Measurements from ENCODE around the gene AFM.
A peak's percentile ranks its signal among the peaks of the same experiment; 100 is the strongest.

Gene AFM

GRCh38 chr4:73508651-73509050 is 27.1 kb downstream of the AFM start:
- Histone ChIP-seq H3K36me3 (ENCODE audit: control insufficient read depth, insufficient read depth, low read length) (no peaks in the 10 kb centered on the region), H3K27me3 (ENCODE audit: control insufficient read depth, insufficient read depth, low read length) (no peaks in the 10 kb centered on the region), H3K4me1 (ENCODE audit: control insufficient read depth, insufficient read depth, low read length) (no peaks in the 10 kb centered on the region)

GRCh38 chr4:73518340-73518739 is 36.8 kb downstream of the AFM start:
- no peak overlapping the region for H3K9ac ChIP-seq (ENCODE audit: low read depth, low read length)
- H3K36me3 ChIP-seq (ENCODE audit: control insufficient read depth, insufficient read depth, low read length): no peaks in the 10 kb centered on the region
- peaks cover 13% of the 10 kb centered on the region; the same call in 1 of the 2 replicates for H3K9me3 ChIP-seq (ENCODE audit: control insufficient read depth, insufficient read depth, low read length)
- no peaks in the 10 kb centered on the region for H3K27me3 ChIP-seq (ENCODE audit: control insufficient read depth, insufficient read depth, low read length)
- H3K27ac ChIP-seq (ENCODE audit: low read depth, low read length): no peak overlapping the region
- H3K4me1 ChIP-seq (ENCODE audit: control insufficient read depth, insufficient read depth, low read length): peaks cover 17% of the 10 kb centered on the region
- no peak overlapping the region for H3K4me3 ChIP-seq (ENCODE audit: low read depth, low read length)

More at GRCh38 chr4:73508651-73509050, 27.1 kb downstream of the AFM start:
- no peaks in the 10 kb centered on the region for H3K9me3 ChIP-seq (ENCODE audit: control insufficient read depth, insufficient read depth, low read length)
- no peak overlapping the region for H3K27ac ChIP-seq (ENCODE audit: low read depth, low read length)
- no peak overlapping the region for H3K9ac ChIP-seq (ENCODE audit: low read depth, low read length)
- H3K4me3 ChIP-seq (ENCODE audit: low read depth, low read length): no peak overlapping the region

GRCh38 chr4:73520821-73521220 is 39.3 kb downstream of the AFM start:
- Histone ChIP-seq H3K4me1 (ENCODE audit: control insufficient read depth, insufficient read depth, low read length) (peaks cover 17% of the 10 kb centered on the region), H3K36me3 (ENCODE audit: control insufficient read depth, insufficient read depth, low read length) (no peaks in the 10 kb centered on the region), H3K9me3 (ENCODE audit: control insufficient read depth, insufficient read depth, low read length) (peaks cover 13% of the 10 kb centered on the region; the same call in 1 of the 2 replicates), H3K9ac (ENCODE audit: low read depth, low read length) (peak overlapping the region; percentile 37; the same call in 1 of the 2 replicates), H3K27me3 (ENCODE audit: control insufficient read depth, insufficient read depth, low read length) (no peaks in the 10 kb centered on the region), H3K27ac (ENCODE audit: low read depth, low read length) (peak overlapping the region; percentile 94), H3K4me3 (ENCODE audit: low read depth, low read length) (no peak overlapping the region)

GRCh38 chr4:73523126-73523525 is 41.6 kb downstream of the AFM start:
- Histone ChIP-seq H3K9ac (ENCODE audit: low read depth, low read length) (no peak overlapping the region), H3K4me3 (ENCODE audit: low read depth, low read length) (no peak overlapping the region), H3K27me3 (ENCODE audit: control insufficient read depth, insufficient read depth, low read length) (no peaks in the 10 kb centered on the region), H3K9me3 (ENCODE audit: control insufficient read depth, insufficient read depth, low read length) (peaks cover 11% of the 10 kb centered on the region; the same call in 1 of the 2 replicates), H3K36me3 (ENCODE audit: control insufficient read depth, insufficient read depth, low read length) (no peaks in the 10 kb centered on the region), H3K27ac (ENCODE audit: low read depth, low read length) (no peak overlapping the region), H3K4me1 (ENCODE audit: control insufficient read depth, insufficient read depth, low read length) (peaks cover 17% of the 10 kb centered on the region)

GRCh38 chr4:73525611-73526010 is 44.1 kb downstream of the AFM start:
- Histone ChIP-seq H3K9ac (ENCODE audit: low read depth, low read length) (no peak overlapping the region), H3K9me3 (ENCODE audit: control insufficient read depth, insufficient read depth, low read length) (no peaks in the 10 kb centered on the region), H3K36me3 (ENCODE audit: control insufficient read depth, insufficient read depth, low read length) (no peaks in the 10 kb centered on the region), H3K27me3 (ENCODE audit: control insufficient read depth, insufficient read depth, low read length) (no peaks in the 10 kb centered on the region), H3K27ac (ENCODE audit: low read depth, low read length) (no peak overlapping the region), H3K4me3 (ENCODE audit: low read depth, low read length) (no peak overlapping the region), H3K4me1 (ENCODE audit: control insufficient read depth, insufficient read depth, low read length) (peaks cover 12% of the 10 kb centered on the region)

- no peaks in the 10 kb centered on the region for H3K36me3 ChIP-seq (ENCODE audit: control insufficient read depth, insufficient read depth, low read length)
- H3K4me1 ChIP-seq (ENCODE audit: control insufficient read depth, insufficient read depth, low read length): no peaks in the 10 kb centered on the region
- no peak overlapping the region for H3K27ac ChIP-seq (ENCODE audit: low read depth, low read length)
- no peaks in the 10 kb centered on the region for H3K27me3 ChIP-seq (ENCODE audit: control insufficient read depth, insufficient read depth, low read length)
- H3K4me3 ChIP-seq (ENCODE audit: low read depth, low read length): no peak overlapping the region
- no peaks in the 10 kb centered on the region for H3K9me3 ChIP-seq (ENCODE audit: control insufficient read depth, insufficient read depth, low read length)
- H3K9ac ChIP-seq (ENCODE audit: low read depth, low read length): no peak overlapping the region
Measured at GRCh38 chr4:73527196-73527595, 45.7 kb downstream of the AFM start.

GRCh38 chr4:73528171-73528570 is 46.6 kb downstream of the AFM start:
- Histone ChIP-seq H3K27ac (ENCODE audit: low read depth, low read length) (no peak overlapping the region), H3K9ac (ENCODE audit: low read depth, low read length) (no peak overlapping the region), H3K36me3 (ENCODE audit: control insufficient read depth, insufficient read depth, low read length) (no peaks in the 10 kb centered on the region), H3K4me3 (ENCODE audit: low read depth, low read length) (no peak overlapping the region), H3K27me3 (ENCODE audit: control insufficient read depth, insufficient read depth, low read length) (no peaks in the 10 kb centered on the region), H3K9me3 (ENCODE audit: control insufficient read depth, insufficient read depth, low read length) (no peaks in the 10 kb centered on the region), H3K4me1 (ENCODE audit: control insufficient read depth, insufficient read depth, low read length) (no peaks in the 10 kb centered on the region)

- Histone ChIP-seq H3K36me3 (ENCODE audit: control insufficient read depth, insufficient read depth, low read length) (no peaks in the 10 kb centered on the region), H3K9ac (ENCODE audit: low read depth, low read length) (no peak overlapping the region), H3K4me1 (ENCODE audit: control insufficient read depth, insufficient read depth, low read length) (no peaks in the 10 kb centered on the region)
Measured at GRCh38 chr4:73533515-73534422, 52.2 kb downstream of the AFM start.

GRCh38 chr4:73538162-73538561 is 56.6 kb downstream of the AFM start:
- Histone ChIP-seq H3K36me3 (ENCODE audit: control insufficient read depth, insufficient read depth, low read length) (no peaks in the 10 kb centered on the region), H3K4me3 (ENCODE audit: low read depth, low read length) (no peak overlapping the region), H3K9ac (ENCODE audit: low read depth, low read length) (no peak overlapping the region), H3K27ac (ENCODE audit: low read depth, low read length) (no peak overlapping the region), H3K9me3 (ENCODE audit: control insufficient read depth, insufficient read depth, low read length) (no peaks in the 10 kb centered on the region), H3K4me1 (ENCODE audit: control insufficient read depth, insufficient read depth, low read length) (no peaks in the 10 kb centered on the region), H3K27me3 (ENCODE audit: control insufficient read depth, insufficient read depth, low read length) (no peaks in the 10 kb centered on the region)

More at GRCh38 chr4:73533515-73534422, 52.2 kb downstream of the AFM start:
- no peaks in the 10 kb centered on the region for H3K9me3 ChIP-seq (ENCODE audit: control insufficient read depth, insufficient read depth, low read length)
- no peak overlapping the region for H3K27ac ChIP-seq (ENCODE audit: low read depth, low read length)
- no peaks in the 10 kb centered on the region for H3K27me3 ChIP-seq (ENCODE audit: control insufficient read depth, insufficient read depth, low read length)
- no peak overlapping the region for H3K4me3 ChIP-seq (ENCODE audit: low read depth, low read length)

- Histone ChIP-seq H3K4me3 (ENCODE audit: low read depth, low read length) (no peak overlapping the region), H3K36me3 (ENCODE audit: control insufficient read depth, insufficient read depth, low read length) (no peaks in the 10 kb centered on the region), H3K27ac (ENCODE audit: low read depth, low read length) (no peak overlapping the region), H3K4me1 (ENCODE audit: control insufficient read depth, insufficient read depth, low read length) (no peaks in the 10 kb centered on the region), H3K27me3 (ENCODE audit: control insufficient read depth, insufficient read depth, low read length) (no peaks in the 10 kb centered on the region), H3K9me3 (ENCODE audit: control insufficient read depth, insufficient read depth, low read length) (no peaks in the 10 kb centered on the region; the same call in 1 of the 2 replicates), H3K9ac (ENCODE audit: low read depth, low read length) (no peak overlapping the region)
Measured at GRCh38 chr4:73539386-73539785, 57.8 kb downstream of the AFM start.

GRCh38 chr4:73540826-73541225 is 59.3 kb downstream of the AFM start:
- Histone ChIP-seq H3K9me3 (ENCODE audit: control insufficient read depth, insufficient read depth, low read length) (no peaks in the 10 kb centered on the region; the same call in 1 of the 2 replicates), H3K27me3 (ENCODE audit: control insufficient read depth, insufficient read depth, low read length) (no peaks in the 10 kb centered on the region), H3K9ac (ENCODE audit: low read depth, low read length) (no peak overlapping the region), H3K27ac (ENCODE audit: low read depth, low read length) (no peak overlapping the region), H3K4me3 (ENCODE audit: low read depth, low read length) (no peak overlapping the region), H3K4me1 (ENCODE audit: control insufficient read depth, insufficient read depth, low read length) (no peaks in the 10 kb centered on the region), H3K36me3 (ENCODE audit: control insufficient read depth, insufficient read depth, low read length) (no peaks in the 10 kb centered on the region)

Data from HUES48 (cell line).